HepG2 (cell line): ENCODE measurements around the gene STX1B. TPM values are rescaled to one million over a fixed set of nuclear protein-coding genes. Genes with fewer than 3 reads are reported as not detected.

Experiments used
- BCL6 ChIP-seq: IDR thresholded peaks from 2 replicates; pipeline ENCODE4 v1.6.1; 2016; ENCODE audit warnings: missing genetic modification reagents, missing compliant biosample characterization
- BRF2 ChIP-seq: sonication (generic); formaldehyde crosslinking; IDR thresholded peaks from 2 replicates; pipeline ENCODE4 v1.8.1; 2022; ENCODE audit warnings: mild to moderate bottlenecking, missing genetic modification reagents
- ELF4 ChIP-seq: sonication (generic); formaldehyde crosslinking; IDR thresholded peaks from 2 replicates; pipeline ENCODE4 v1.5.0; 2020; ENCODE audit warnings: missing genetic modification reagents, mild to moderate bottlenecking, moderate library complexity, borderline replicate concordance
- HCFC1 ChIP-seq: fragments of 150-350 bp; IDR thresholded peaks from 2 replicates; pipeline ENCODE4 v1.6.1; 2014; ENCODE audit warnings: low read depth, low read length
- HOXA3 ChIP-seq: sonication (generic); formaldehyde crosslinking; IDR thresholded peaks from 2 replicates; pipeline ENCODE4 v1.5.0; 2020; ENCODE audit warnings: missing genetic modification reagents
- HOXD1 ChIP-seq: sonication (generic); formaldehyde crosslinking; IDR thresholded peaks from 2 replicates; pipeline ENCODE4 v1.5.0; 2020; ENCODE audit warnings: missing genetic modification reagents
- KAT7 ChIP-seq: IDR thresholded peaks from 2 replicates; pipeline ENCODE4 v1.6.1; 2018; ENCODE audit warnings: borderline replicate concordance, missing compliant biosample characterization
- MATR3 ChIP-seq: sonication (generic); formaldehyde crosslinking; IDR thresholded peaks from 2 replicates; pipeline ENCODE4 v1.4.0; 2020; ENCODE audit warnings: missing genetic modification reagents
- PCBP2 ChIP-seq: fragments of 200-400 bp; formaldehyde crosslinking; optimal IDR thresholded peaks from 2 replicates; pipeline ENCODE3; 2018; ENCODE audit warnings: low read length, low read depth; ENCODE audit not compliant: poor library complexity, severe bottlenecking
- POLR2AphosphoS5 ChIP-seq: IDR thresholded peaks from 2 replicates; pipeline ENCODE4 v1.6.1; 2012; ENCODE audit warnings: low read depth, low read length
- PRMT3 ChIP-seq: sonication (generic); formaldehyde crosslinking; IDR thresholded peaks from 2 replicates; pipeline ENCODE4 v1.8.1; 2022; ENCODE audit warnings: low read depth, mild to moderate bottlenecking, moderate library complexity, missing genetic modification reagents, borderline replicate concordance
- STAG1 ChIP-seq: sonication (generic); formaldehyde crosslinking; IDR thresholded peaks from 2 replicates; pipeline ENCODE4 v1.4.0; 2020; ENCODE audit warnings: missing genetic modification reagents
- SUZ12 ChIP-seq: fragments of 150-350 bp; IDR thresholded peaks from 2 replicates; pipeline ENCODE4 v1.6.1; 2014; ENCODE audit warnings: low read depth, low read length
- TEAD3 ChIP-seq: optimal IDR thresholded peaks from 2 replicates; pipeline ENCODE3; 2016; ENCODE audit warnings: borderline replicate concordance
- YEATS4 ChIP-seq: sonication (generic); formaldehyde crosslinking; IDR thresholded peaks from 2 replicates; pipeline ENCODE4 v1.4.0; 2020; ENCODE audit warnings: missing genetic modification reagents, borderline replicate concordance
- ZNF24 ChIP-seq: fragments of 450-650 bp; IDR thresholded peaks from 2 replicates; pipeline ENCODE4 v1.6.1; 2017; ENCODE audit warnings: antibody characterized with exemption, mild to moderate bottlenecking
- ZNF556 ChIP-seq: sonication (generic); formaldehyde crosslinking; IDR thresholded peaks from 2 replicates; pipeline ENCODE4 v1.4.0; 2020; ENCODE audit warnings: mild to moderate bottlenecking, missing genetic modification reagents, borderline replicate concordance
- ZNF775 ChIP-seq: sonication (generic); formaldehyde crosslinking; IDR thresholded peaks from 2 replicates; pipeline ENCODE4 v1.4.0; 2020; ENCODE audit warnings: missing genetic modification reagents, mild to moderate bottlenecking, moderate library complexity, borderline replicate concordance
- polyA plus RNA-seq, 8 experiments: library from polyadenylated mRNA; depleted of rRNA in 3 of 8; stranded (reverse) in 7 of 8; unstranded in 1 of 8; fragments of >200 nt; fragmentation: Illumina TruSeq in 4 of 8; extraction: Trizol in 4 of 8; gene quantifications; 2 replicates each; pipeline versions ENCODE4 v1.2.1 to v1.2.3, GENCODE V29; 2011 to 2016; ENCODE audit warnings: low read depth in 4 of 8, missing spikeins in 1 of 8, mixed read lengths in 1 of 8; ENCODE audit not compliant: insufficient read depth in 1 of 8
- total RNA-seq, 5 experiments: library from RNA; depleted of rRNA; stranded (reverse); fragments of >200 nt; fragmentation: Illumina TruSeq; extraction: Trizol; gene quantifications; 2 replicates each; pipeline ENCODE4 v1.2.3, GENCODE V29; 2016; ENCODE audit warnings: low read depth in 1 of 5
- TF ChIP-seq, protein P1 (sequence below): sonication (generic); formaldehyde crosslinking; IDR thresholded peaks from 2 replicates; pipeline ENCODE4 v1.5.0; 2020; ENCODE audit warnings: mild to moderate bottlenecking, missing genetic modification reagents
- TF ChIP-seq, protein P2 (sequence below): sonication (generic); formaldehyde crosslinking; IDR thresholded peaks from 2 replicates; pipeline ENCODE4 v1.5.1; 2020; ENCODE audit warnings: missing genetic modification reagents, mild to moderate bottlenecking, borderline replicate concordance
- TF ChIP-seq, protein P3 (sequence below): IDR thresholded peaks from 2 replicates; pipeline ENCODE4 v1.6.1; 2016; ENCODE audit warnings: missing compliant biosample characterization, missing genetic modification reagents, borderline replicate concordance
- TF ChIP-seq, protein P4 (sequence below): sonication (generic); formaldehyde crosslinking; IDR thresholded peaks from 2 replicates; pipeline ENCODE4 v1.5.1; 2020; ENCODE audit warnings: mild to moderate bottlenecking, missing genetic modification reagents, moderate library complexity

The STX1B gene
- total and polyA plus RNA-seq, 2 of the 13 experiments (the other 11 are each of a cell fraction or from before 2014, with no cell fraction given): 2.1 to 3.0 TPM

- TF ChIP-seq, protein P1, sequence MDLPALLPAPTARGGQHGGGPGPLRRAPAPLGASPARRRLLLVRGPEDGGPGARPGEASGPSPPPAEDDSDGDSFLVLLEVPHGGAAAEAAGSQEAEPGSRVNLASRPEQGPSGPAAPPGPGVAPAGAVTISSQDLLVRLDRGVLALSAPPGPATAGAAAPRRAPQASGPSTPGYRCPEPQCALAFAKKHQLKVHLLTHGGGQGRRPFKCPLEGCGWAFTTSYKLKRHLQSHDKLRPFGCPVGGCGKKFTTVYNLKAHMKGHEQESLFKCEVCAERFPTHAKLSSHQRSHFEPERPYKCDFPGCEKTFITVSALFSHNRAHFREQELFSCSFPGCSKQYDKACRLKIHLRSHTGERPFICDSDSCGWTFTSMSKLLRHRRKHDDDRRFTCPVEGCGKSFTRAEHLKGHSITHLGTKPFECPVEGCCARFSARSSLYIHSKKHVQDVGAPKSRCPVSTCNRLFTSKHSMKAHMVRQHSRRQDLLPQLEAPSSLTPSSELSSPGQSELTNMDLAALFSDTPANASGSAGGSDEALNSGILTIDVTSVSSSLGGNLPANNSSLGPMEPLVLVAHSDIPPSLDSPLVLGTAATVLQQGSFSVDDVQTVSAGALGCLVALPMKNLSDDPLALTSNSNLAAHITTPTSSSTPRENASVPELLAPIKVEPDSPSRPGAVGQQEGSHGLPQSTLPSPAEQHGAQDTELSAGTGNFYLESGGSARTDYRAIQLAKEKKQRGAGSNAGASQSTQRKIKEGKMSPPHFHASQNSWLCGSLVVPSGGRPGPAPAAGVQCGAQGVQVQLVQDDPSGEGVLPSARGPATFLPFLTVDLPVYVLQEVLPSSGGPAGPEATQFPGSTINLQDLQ (CRISPR knock-in tag): no peak; the same call in 1 of the 2 replicates
- TF ChIP-seq YEATS4 (CRISPR knock-in tag): peak; percentile 83
- TF ChIP-seq ZNF775: peak; percentile 54; the same call in 1 of the 2 replicates
- TF ChIP-seq PCBP2: peak; percentile 73
- TF ChIP-seq ZNF556: peak; percentile 77; the same call in 1 of the 2 replicates
- no peak for TF ChIP-seq ZNF24
- TF ChIP-seq SUZ12: no peak
- peak; percentile 38; the same call in 1 of the 2 replicates for TF ChIP-seq HCFC1
- TF ChIP-seq HOXA3 (CRISPR knock-in tag): peak; percentile 49; the same call in 1 of the 2 replicates
- TF ChIP-seq, protein P2, sequence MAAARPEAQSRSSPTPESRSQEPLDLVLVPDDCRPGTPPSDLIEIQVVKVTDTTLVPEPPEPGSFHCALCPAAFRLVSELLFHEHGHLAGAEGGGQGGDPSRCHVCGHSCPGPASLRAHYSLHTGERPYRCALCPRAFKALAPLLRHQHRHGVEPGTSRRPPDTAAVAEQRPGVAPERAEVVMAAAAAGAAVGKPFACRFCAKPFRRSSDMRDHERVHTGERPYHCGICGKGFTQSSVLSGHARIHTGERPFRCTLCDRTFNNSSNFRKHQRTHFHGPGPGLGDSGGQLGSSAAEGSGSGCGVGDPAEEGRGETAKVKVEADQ (CRISPR knock-in tag): 0 out of 2 replicates have a peak, but pooled peaks have one; percentile 30
- peak; percentile 81 for TF ChIP-seq HOXD1
- TF ChIP-seq ELF4: 0 out of 2 replicates have a peak, but pooled peaks have one; percentile 62
- no peak; the same call in 1 of the 2 replicates for TF ChIP-seq POLR2AphosphoS5
- TF ChIP-seq, protein P3, sequence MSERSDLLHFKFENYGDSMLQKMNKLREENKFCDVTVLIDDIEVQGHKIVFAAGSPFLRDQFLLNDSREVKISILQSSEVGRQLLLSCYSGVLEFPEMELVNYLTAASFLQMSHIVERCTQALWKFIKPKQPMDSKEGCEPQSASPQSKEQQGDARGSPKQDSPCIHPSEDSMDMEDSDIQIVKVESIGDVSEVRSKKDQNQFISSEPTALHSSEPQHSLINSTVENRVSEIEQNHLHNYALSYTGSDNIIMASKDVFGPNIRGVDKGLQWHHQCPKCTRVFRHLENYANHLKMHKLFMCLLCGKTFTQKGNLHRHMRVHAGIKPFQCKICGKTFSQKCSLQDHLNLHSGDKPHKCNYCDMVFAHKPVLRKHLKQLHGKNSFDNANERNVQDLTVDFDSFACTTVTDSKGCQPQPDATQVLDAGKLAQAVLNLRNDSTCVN (CRISPR knock-in tag): peak; percentile 26; the same call in 1 of the 2 replicates
- TF ChIP-seq BRF2 (CRISPR knock-in tag): no peak
- TF ChIP-seq MATR3 (CRISPR knock-in tag): no peak
- TF ChIP-seq, protein P4, sequence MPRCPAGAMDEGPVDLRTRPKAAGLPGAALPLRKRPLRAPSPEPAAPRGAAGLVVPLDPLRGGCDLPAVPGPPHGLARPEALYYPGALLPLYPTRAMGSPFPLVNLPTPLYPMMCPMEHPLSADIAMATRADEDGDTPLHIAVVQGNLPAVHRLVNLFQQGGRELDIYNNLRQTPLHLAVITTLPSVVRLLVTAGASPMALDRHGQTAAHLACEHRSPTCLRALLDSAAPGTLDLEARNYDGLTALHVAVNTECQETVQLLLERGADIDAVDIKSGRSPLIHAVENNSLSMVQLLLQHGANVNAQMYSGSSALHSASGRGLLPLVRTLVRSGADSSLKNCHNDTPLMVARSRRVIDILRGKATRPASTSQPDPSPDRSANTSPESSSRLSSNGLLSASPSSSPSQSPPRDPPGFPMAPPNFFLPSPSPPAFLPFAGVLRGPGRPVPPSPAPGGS (CRISPR knock-in tag): peak; percentile 90
- TF ChIP-seq BCL6: peak; percentile 16; the same call in 1 of the 2 replicates
- TF ChIP-seq STAG1 (CRISPR knock-in tag): peak; percentile 98
- peak; percentile 19; the same call in 1 of the 2 replicates for TF ChIP-seq KAT7 (CRISPR knock-in tag)
- TF ChIP-seq TEAD3 (CRISPR knock-in tag): peak; percentile 2
- TF ChIP-seq PRMT3: no peak
Measured at GRCh38 chr16:30985401-30986128, 24.9 kb downstream of the STX1B start (continued).
